HK-2 (cell line): Measurements from ENCODE around the gene TRIM71.
"Not testable (repeated sequence)": the region's sequence is repeated elsewhere in the genome, so short reads cannot be mapped to it uniquely, and the experiment has no call there.

Experiments used
- DNase-seq: peaks from one replicate; pipeline ENCODE4 v3.0.0-alpha.2; 2018; ENCODE audit not compliant: unreplicated experiment

The TRIM71 gene

GRCh38 chr3:32819551-32820348, 2.0 kb downstream of the TRIM71 start:
- DNase-seq: no peak

DNA sequence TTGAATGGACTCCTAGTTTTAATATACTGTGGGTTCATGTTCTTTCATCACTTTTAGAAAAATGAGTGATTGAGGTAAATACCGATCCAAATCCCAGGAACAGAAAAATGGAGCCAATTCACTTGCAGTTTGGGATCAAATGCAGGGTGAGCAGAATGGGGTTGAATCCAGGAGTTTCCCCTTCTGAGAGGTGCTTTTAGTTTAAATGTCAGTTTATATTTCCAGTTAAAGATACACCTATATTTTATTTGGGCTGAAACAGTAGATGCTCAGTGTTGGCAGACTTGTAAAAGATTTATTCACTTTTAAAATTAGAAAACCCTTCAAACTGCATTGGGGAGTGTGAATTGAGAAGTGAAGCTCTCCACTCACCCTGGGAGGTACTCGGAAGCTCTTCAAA, 2.6 kb downstream of the TRIM71 start:
- no peak for DNase-seq

DNA sequence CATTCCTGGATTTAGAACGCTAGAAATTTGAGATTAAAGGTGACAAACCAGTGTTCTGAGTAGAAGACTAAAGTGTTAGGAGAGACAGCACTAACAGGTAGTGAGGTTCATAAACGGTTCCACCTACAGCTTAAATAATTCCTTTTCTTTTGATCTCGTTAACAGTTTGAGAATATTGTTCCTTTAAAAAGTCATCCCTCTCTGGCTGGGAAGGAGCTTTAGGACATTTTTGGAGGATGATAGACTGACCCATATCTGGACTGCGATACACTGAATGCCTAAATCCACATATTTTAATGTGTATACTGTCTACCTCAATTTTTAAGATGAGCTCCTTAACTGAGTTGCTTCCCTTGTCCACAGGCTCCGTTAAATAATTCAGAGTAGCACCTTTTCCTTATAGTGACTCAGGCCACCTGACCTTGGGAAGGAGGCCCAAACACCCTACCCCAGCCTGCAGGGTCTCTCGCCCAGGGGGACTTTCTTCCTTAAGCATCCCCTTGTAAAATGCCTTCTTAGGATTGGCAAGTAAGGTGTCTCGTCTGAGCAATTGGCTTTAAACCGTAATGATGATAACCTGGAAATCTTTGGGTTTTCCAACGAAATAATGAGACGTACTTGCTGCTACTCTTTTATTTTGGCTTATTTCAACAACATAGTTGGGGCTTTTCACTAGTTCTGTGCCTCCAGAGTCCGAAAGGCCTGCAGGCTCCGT, 3.3 kb downstream of the TRIM71 start:
- no peak for DNase-seq

- DNase-seq: no peak
These were observed 4.0 kb downstream of the TRIM71 start for GRCh38 chr3:32821686-32822296.

- no peak for DNase-seq
These were observed 5.1 kb downstream of the TRIM71 start for GRCh38 chr3:32822609-32823498.

DNA sequence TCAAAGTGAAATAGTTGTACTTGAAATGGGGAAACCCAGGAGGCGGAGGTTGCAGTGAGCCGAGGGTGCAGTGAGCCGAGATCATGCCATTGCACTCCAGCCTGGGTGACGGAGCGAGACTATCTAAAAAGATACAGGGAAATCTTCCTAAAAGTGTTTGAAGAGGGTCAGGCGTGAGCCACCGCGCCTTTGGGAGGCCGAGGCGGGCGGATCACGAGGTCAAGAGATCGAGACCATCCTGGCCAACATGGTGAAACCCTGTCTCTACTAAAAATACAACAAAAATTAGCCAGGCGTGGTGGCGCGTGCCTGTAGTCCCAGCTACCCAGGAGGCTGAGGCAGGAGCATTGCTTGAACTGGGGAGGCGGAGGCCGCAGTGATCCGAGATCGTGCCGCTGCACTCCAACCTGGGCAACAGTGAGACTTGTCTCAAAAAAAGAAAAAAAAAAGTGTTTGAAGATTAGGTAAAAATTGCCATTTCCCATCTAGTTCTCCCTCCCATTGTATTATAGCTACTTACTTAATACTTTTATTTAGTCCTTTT, 5.9 kb downstream of the TRIM71 start:
- not testable (repeated sequence) for DNase-seq

- DNase-seq: no peak
These were observed 8.0 kb downstream of the TRIM71 start for GRCh38 chr3:32825601-32826375.

DNA sequence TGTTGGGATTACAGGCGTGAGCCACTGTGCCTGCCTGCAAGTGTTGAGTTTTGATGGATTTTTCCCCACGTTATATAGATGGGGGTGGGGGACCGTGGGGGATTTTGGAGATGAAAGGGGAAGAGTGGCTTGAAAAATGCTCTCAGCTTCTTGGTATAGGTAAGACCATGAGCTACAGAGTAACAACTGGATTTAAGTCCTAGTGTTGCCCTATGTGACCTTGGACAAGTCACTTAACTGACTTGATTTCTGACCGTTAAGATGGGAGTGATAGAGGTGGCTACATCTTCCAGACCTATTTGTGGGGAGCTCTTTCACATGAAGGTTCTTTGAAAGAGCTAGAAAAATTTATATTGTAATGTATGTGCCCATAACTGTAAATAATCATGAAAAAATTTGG, 13.3 kb downstream of the TRIM71 start:
- no peak for DNase-seq

- DNase-seq: no peak
These were observed 14.0 kb downstream of the TRIM71 start for GRCh38 chr3:32831791-32832190.

DNA sequence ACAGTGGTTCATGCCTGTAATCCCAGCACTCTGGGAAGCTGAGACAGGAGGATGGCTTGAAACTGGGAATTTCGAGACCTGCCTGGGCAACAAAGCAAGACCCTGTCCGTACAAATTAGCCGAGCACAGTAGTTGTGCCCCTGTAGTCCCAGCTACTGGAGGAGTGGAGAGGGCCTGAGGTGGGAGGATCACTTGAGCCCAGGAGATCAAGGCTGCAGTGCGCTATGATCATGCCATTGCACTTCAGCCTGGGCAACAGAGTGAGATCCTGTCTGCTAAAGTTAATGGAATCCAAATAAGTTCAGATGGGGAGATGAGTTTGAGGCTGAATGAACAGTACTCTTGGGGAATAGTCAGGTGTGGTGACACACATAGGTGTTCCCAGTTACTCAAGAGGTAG, 14.4 kb downstream of the TRIM71 start:
- DNase-seq: no peak

DNA sequence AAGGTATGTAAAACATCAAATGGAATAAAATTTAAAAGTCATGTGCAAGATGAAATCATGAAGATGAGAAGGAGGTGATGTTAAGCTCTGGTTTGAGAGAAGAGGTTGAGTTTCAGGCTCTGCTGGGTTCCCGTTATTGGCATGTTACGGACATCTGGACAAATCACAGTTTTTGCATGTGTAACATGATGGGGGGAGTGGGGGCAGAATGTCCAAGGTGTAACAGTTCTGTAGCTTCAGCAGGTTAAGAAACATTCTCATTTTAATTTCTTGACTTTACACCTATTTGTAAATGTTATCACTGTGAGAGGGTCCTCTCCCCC, 17.2 kb downstream of the TRIM71 start:
- DNase-seq: no peak

DNA sequence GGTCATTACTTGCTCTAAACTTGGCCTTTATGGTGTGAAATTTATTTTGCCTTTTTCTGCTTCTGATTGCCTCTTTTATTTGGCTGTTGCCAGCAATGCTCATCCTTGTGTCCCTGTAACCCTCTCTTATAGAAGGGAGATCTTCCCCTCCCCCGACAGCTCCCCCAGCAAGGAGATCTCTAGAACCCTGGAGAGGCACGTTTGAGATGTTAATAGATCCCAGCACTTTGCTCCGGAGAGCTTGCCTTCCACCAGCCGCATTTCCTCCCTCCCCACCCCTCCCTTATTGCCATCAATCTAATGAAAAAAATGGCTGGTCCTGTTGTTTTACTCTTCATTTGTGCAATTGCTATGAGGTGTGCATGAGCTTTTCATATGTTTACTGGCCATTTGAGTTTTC, 18.2 kb downstream of the TRIM71 start:
- no peak for DNase-seq

DNA sequence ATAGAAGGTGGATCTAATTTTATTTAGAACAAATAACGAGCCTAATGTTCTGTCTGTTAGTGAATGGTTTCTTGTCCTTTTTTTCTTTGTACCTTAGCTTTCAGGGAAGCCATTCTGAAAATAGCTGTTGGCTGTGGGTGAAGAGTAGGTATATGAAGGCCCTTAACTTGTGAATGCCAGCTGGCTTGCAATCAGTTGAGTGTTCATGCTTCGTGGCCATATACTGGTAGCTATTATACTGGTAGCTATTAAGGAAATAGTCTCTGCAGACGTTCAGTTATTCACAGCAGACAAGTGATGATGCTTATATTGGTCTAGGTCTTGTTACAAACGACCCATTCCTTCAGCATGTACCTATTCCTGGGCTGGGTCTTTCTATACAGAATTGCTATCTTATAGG, 18.8 kb downstream of the TRIM71 start:
- no peak for DNase-seq

DNA sequence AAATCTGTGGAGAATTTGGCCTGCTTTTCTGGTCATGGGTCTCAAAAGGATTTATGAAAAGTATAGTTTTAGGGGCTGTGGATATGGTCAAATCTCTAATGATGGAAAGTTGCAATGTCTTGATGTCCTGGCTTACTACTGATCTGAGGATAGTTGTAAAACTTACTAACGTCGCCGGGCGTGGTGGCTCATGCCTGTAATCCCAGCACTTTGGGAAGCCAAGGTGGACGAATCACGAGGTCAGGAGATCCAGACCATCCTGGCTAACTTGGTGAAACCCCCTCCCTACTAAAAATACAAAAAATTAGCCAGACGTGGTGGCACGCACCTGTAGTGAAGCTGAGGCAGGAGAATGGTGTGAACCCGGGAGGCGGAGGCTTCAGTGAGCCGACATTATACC, 19.6 kb downstream of the TRIM71 start:
- no peak for DNase-seq

- no peak for DNase-seq
These were observed 20.0 kb downstream of the TRIM71 start for GRCh38 chr3:32837789-32838188.

DNA sequence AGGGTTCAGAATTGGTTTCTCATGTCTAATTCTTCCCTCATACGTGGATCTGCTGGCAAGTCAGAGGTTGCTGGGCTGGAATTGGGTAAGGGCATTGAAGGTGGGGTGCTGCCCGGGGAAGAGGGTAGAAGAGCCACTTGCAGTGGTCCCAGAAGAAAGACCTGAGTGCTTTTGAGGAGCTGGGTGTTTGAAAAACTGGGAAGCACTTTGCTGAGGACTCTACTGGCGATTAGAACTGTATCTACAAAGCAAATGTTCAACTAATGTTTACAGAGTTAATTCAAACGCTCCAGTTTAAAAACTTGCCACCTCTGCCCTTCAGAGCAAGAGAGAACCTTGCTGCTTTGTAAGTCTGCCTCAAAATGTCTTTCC, 21.9 kb downstream of the TRIM71 start:
- DNase-seq: no peak

DNA sequence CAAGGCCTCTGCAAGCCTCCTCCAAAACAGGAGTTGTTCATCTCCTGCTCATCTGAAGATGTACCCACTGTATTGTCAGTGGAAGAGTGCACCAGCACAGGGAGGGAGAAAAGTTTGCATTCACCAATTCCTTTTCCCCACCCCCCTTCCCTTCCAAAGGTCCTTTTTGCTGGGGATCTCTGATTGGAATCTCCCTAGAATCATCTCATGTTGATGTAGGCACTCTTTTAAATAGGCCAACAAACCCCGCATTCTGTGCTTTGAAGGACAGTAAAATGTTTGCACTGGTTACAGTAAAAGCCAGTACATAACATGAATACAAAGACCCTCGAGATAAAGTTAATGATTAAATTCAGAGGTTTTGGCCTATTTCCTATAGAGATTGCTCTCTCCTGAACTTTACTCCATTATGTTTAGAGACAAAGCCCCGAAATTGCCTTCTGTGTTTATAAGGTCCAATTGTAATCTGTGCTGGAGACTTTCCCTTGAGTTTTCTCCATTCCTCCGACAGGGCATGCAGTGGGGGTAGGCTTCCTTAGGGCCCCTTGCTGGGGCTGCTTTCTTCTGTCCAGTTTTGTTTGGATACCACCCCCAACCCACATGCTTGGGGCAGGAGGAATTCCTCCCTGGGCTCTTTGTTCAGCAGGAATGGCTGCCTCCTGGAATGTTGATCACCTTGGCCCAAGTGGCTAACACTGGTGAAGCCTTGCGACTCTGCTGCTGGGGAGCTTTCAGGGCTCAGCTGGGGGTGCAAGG, 22.5 kb downstream of the TRIM71 start:
- no peak for DNase-seq

GRCh38 chr3:32841341-32841740, 23.5 kb downstream of the TRIM71 start:
- DNase-seq: no peak

DNA sequence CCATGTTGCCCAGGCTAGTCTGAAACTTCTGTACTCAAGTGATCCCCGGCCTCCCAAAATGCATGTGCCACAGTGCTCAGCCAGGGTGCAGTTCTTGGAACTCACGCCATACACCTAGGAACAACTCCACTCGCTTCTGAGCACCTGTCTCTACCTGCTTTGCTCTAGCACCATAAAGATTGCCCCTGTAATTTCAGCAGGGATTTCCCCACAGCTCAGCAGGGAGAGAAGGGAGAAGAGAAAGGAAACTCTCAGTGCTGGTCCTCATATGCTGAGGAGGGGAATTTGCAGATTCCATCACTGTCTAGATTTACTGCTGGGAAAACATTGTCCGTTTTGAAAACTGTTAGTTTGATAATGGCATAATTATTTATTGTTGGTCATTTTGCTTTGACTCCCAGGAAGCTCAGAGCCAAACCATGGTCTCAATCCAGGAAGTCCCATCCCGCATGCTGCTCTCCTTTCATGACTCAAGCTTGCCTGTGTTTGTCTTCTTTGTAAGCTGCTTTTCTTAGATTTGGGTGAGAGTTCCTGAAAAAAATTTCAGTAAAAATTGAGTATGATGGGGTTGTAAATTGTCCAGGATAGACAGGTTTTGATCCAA, 24.2 kb downstream of the TRIM71 start:
- no peak for DNase-seq

DNA sequence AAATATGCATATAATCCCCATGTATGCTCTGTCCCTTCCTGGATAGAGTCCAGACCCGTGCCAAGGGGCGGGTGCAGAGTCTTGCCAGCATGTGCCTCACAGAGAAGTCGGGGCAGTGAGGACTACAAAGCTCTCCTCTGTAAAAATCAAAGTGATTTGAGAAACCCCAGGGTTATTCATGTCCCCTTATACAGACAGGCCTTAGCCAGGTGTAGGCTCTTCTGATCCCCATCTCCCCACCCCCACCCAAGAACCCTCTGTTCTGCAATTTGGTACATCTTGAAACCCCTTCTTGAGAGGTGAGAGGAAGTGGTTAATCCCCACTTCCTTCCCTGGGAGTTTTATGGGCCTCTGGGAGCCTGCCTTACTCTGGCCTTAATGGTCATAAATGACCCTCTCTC, 24.7 kb downstream of the TRIM71 start:
- DNase-seq: no peak
